GM10266 (cell line): Measurements from ENCODE around the gene IL17C.

Source experiments
- DNase-seq: peaks from one replicate; pipeline ENCODE4 v3.0.0; 2012; ENCODE audit errors: extremely low spot score
- TF ChIP-seq, protein P1 (sequence below): IDR thresholded peaks from 2 replicates; pipeline ENCODE4 v1.5.1; 2012; ENCODE audit warnings: mild to moderate bottlenecking, low read depth; ENCODE audit not compliant: control insufficient read depth, insufficient read depth; ENCODE audit errors: missing control alignments

IL17C gene

DNA sequence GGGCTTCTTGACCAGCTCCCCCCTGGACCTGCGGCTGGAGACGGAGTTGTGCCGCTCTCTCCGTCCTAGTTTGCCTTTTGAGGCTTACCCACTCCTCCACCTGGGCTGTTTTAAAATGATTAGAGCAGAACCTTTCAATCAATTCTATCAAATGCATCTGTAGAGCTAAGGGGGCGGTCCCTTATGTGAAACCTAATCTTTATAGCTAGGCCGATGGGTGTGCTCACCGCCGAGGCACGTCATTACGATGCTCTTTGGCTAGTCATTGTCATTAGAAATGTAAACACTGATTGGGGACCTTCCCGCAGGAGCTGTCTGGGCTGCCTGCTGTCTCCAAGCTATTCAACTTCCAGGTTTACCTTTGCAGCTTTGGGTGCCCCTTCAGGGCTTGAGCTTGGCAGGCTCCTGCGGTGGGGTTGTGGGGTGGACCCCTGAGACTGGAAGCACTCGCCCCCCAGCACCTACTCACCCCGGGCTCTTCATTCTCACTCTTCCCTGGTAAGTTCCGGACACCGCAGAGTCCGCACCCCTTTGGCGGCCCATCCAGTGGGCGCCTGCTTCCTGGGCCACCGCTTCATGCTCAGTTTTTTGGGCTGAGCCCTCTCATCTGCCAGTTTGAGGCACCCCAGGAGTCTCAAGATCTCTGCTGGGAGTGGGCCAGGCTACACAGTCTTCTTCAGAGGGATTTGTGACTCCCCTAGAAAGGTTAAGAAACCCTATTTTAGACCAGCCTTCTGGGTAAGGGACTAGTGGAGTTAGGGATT, 20.9 kb upstream of the IL17C start:
- TF ChIP-seq, protein P1, sequence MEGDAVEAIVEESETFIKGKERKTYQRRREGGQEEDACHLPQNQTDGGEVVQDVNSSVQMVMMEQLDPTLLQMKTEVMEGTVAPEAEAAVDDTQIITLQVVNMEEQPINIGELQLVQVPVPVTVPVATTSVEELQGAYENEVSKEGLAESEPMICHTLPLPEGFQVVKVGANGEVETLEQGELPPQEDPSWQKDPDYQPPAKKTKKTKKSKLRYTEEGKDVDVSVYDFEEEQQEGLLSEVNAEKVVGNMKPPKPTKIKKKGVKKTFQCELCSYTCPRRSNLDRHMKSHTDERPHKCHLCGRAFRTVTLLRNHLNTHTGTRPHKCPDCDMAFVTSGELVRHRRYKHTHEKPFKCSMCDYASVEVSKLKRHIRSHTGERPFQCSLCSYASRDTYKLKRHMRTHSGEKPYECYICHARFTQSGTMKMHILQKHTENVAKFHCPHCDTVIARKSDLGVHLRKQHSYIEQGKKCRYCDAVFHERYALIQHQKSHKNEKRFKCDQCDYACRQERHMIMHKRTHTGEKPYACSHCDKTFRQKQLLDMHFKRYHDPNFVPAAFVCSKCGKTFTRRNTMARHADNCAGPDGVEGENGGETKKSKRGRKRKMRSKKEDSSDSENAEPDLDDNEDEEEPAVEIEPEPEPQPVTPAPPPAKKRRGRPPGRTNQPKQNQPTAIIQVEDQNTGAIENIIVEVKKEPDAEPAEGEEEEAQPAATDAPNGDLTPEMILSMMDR: no peak
- no peak for DNase-seq

DNA sequence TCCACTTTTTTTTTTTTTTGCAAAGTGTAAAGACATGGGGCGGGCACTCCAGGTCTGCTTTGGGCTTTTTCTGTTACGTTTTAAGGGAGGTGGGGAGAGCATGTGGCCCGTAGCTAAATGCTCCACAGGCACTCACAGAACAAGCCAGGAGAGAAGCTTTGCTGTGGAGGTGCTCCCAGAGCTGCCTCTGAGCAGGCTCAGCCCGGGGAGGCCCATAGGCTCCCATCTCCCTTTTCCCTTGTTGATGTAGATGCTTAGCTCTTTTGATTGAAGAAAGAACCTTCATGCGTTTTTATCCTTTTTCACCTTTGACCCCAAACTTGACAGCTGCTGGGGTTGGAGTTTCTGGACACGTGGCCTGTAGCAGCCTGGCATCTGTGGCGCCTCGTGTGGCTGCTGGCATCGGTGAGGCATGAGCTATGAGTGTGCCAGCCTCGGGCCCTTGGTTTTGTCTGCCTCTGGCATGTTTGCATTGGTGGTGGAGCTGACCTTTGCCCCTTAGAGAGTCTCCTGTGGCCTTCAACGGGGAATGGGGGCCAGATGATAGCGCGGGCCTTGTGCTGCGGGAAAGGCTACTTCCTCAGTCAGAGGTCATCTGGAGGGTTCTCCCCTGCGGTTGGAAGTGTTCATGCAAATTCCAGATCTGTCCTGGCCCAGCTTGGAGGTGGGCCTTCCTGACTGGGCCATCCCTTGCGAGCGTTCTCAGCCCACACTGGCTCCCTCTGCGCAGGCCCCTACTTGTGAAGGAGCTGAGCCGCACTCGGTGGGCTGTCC, 20.0 kb upstream of the IL17C start:
- TF ChIP-seq, protein P1: no peak
- no peak for DNase-seq

DNA sequence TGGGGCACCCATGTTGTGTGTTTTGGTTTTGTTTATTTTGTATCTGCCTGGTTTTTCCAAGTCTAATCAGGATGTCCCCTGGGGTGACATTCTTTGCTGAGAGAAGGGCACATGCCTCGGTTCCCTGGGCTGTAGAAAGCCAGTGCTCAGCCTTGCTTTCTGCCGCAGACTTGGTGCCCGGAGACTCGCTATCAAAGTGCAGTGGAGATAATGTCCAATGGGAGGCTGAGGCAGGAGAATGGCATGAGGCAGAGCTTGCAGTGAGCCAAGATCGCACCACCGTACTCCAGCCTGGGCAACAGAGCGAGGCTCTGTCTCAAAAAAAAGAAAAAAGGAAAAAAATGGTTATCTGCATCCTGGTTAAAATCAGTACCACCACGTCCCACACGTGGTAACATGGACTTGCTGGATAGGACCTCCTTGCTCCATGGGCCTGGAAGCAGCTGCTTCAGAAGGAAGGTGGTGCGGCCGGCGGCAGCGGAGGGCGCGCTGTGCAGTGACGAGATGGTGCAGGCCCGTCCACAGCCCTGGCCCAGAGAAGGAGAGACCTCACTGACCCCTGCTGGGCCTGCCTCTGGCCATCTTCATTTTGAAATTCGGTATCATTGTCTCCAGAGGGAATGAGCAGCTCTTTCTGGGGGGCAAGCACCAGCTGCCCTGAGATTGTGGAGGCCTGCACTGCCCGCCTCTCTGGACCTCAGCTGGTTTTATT, 19.3 kb upstream of the IL17C start:
- TF ChIP-seq, protein P1: no peak
- DNase-seq: peak; percentile 11

DNA sequence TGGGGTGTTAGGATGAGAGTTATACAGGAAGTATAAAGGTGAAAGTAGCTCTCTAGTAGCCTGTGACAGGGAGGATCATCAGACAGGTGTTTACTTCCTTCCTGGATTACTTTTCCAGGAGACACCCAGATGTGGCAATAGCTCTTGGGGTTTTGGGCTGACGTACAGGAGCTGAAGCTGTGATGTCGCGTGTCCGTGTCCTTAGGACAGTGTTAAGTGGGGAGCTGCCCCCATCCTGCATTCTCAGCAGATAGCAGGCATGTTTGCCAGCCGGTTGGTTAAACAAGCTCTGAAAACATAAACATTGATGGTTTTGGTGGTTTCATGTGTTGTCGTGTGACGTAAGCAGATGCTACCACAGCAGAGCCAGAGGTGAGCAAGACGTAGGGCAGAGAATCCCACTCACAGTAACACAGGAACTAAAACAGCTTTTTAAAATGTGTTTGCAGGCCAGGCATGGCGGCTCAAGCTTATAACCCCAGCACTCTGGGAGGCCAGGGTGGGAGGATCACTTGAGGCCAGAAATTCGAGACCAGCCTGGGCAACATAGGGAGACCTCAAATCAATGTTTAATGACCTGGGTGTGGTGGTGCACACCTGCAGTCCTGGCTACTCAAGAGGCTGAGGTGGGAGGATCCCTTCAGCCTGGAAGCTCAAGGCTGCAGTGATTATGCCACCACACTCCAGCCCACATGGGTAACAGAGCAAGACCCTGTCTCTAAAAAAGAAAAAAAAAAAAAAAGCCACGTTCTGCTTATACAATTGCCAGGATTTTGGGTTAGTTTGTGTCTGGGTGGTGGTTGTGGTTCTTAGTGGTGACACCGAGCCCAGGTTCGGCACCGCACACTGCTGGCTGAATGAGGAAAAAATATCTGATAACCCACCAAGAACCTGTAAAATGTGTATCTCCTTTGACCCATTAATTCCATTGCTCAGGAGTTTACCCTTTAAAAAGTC, 18.2 kb upstream of the IL17C start:
- no peak for DNase-seq
- TF ChIP-seq, protein P1: no peak

DNA sequence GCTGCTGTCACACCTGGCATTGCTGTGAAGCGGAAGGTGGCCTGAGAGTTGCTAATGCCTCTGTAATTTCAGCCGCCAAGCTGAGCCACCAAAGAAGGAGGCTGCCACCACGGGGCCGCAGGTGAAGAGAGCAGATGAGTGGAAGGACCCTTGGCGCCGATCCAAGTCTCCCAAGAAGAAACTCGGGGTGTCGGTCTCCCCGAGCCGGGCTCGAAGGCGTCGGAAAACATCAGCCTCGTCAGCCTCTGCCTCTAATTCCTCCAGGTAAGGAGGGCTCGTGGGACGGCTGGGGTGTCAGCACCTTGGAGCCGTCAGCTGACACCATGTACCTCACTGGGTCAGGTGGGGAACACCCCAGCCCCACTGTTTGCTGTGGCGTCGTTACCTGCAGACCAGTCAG, 16.2 kb upstream of the IL17C start:
- no peak for DNase-seq
- TF ChIP-seq, protein P1: no peak

DNA sequence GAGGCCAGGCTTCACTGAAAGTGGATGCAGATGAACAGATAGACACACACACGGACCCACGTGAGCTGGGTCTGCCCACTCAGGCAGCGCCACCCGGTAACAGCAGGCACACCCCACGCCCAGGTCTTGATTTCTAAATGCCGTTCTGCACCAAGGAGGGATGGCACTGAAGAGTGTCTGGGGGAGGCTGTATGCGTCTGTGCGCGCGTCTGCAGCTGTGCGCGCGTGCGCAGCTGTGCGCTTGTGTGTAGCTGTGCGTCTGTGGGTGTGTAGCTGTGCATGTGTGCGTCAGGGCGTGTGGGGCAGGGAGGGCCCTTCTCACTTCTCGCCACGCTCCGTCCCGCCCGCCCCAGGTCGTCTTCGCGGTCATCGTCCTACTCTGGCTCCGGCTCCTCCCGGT, 15.5 kb upstream of the IL17C start:
- TF ChIP-seq, protein P1: no peak
- DNase-seq: no peak
